HCT116 (cell line): Measurements from ENCODE around the gene SDCCAG8. TPM values are rescaled to one million over a fixed set of nuclear protein-coding genes. Genes with fewer than 3 reads are reported as not detected.
A peak's percentile ranks its signal among the peaks of the same experiment; 100 is the strongest.

Source experiments
- ATAC-seq: fragments of 200-7000 bp; cut with Tn5 transposase; 2 replicates; pipeline ENCODE4 v1.9.1; 2020; ENCODE audit warnings: mild to moderate bottlenecking, moderate library complexity
- BruUV-seq: library from RNA; stranded (reverse); fragments of 400-500 nt; replicated peaks from 2 replicates; lab custom pipeline; 2021; lab: Mats Ljungman, UMichigan
- CTCF ChIA-PET: fragments of 300-600 bp; sonication (Branson Sonifier 250); formaldehyde crosslinking; loops from one replicate; lab custom pipeline; 2021; ENCODE audit warnings: antibody characterized with exemption; lab: Charles Lee
- POLR2A ChIA-PET: fragments of 300-600, 350-600 bp; sonication (Branson Sonifier 250); formaldehyde crosslinking; loops from one replicate; lab custom pipeline; 2021; ENCODE audit warnings: antibody characterized with exemption; lab: Charles Lee
- RAD21 ChIA-PET, 2 experiments: fragments of 300-600 bp; sonication (Branson Sonifier 250); formaldehyde crosslinking; loops; one replicate each; lab custom pipeline; 2023; ENCODE audit warnings: low total read pairs in 2 of 2; ENCODE audit not compliant: uncharacterized antibody in 2 of 2, unreplicated experiment in 2 of 2, low non-redundant PET in 1 of 2; lab: Charles Lee
- DNase-seq: peaks from one replicate; pipeline ENCODE4 v3.0.0-alpha.2; 2010; ENCODE audit warnings: low read depth, low spot score
- H2AFZ ChIP-seq: fragments of 200-600 bp; shearing (Covaris generic), sonication (generic); 2 replicates; pipeline ENCODE4 v1.6.1; 2017; ENCODE audit warnings: low read depth, mixed run types, mixed read lengths, antibody characterized with exemption, low read length; ENCODE audit not compliant: poor library complexity, severe bottlenecking
- H3K27ac ChIP-seq: 2 replicates; pipeline ENCODE4 v1.5.1; 2012; ENCODE audit warnings: low read depth, low read length
- H3K27me3 ChIP-seq: fragments of 200-600 bp; sonication (generic); 2 replicates; pipeline ENCODE4 v1.6.1; 2016; ENCODE audit warnings: mixed run types, low read length, mixed read lengths; ENCODE audit not compliant: insufficient read depth
- H3K36me3 ChIP-seq, 2 experiments: fragments of 200-500 bp in 1 of 2; fragments of 200-600 bp in 1 of 2; sonication (Bioruptor generic) in 1 of 2; sonication (generic) in 1 of 2; 2 replicates each; pipeline versions ENCODE4 v1.5.1 to v1.6.1; 2014 to 2016; ENCODE audit warnings: low read length in 2 of 2, inconsistent platforms in 1 of 2, mixed read lengths in 1 of 2, mixed run types in 1 of 2; ENCODE audit not compliant: insufficient read depth in 2 of 2, control insufficient read depth in 1 of 2
- H3K4me1 ChIP-seq, 2 experiments: fragments of 200-600 bp in 1 of 2; sonication (generic) in 1 of 2; 2 replicates each; pipeline versions ENCODE4 v1.5.1 to v1.6.1; 2012 to 2017; ENCODE audit warnings: low read length in 2 of 2, inconsistent platforms in 1 of 2, mild to moderate bottlenecking in 1 of 2, mixed read lengths in 1 of 2, mixed run types in 1 of 2, moderate library complexity in 1 of 2; ENCODE audit not compliant: insufficient read depth in 2 of 2, control insufficient read depth in 1 of 2
- H3K4me2 ChIP-seq: fragments of 200-600 bp; sonication (generic); 2 replicates; pipeline ENCODE4 v1.6.1; 2017; ENCODE audit warnings: mixed run types, low read length, mixed read lengths
- H3K4me3 ChIP-seq, 2 experiments: fragments of 200-600 bp in 1 of 2; sonication (generic) in 1 of 2; replicated peaks in 1 of 2; 2 replicates each; pipeline ENCODE4 v1.5.1; 2011 to 2016; ENCODE audit warnings: low read length in 2 of 2, control low read depth in 1 of 2, low read depth in 1 of 2, mild to moderate bottlenecking in 1 of 2, mixed read lengths in 1 of 2, mixed run types in 1 of 2
- H3K79me2 ChIP-seq: fragments of 200-600 bp; sonication (generic); 2 replicates; pipeline ENCODE4 v1.6.1; 2017; ENCODE audit warnings: mild to moderate bottlenecking, mixed run types, low read length, moderate library complexity, mixed read lengths; ENCODE audit not compliant: insufficient read depth
- H3K9ac ChIP-seq: fragments of 200-600 bp; sonication (generic); 2 replicates; pipeline ENCODE4 v1.6.1; 2016; ENCODE audit warnings: low read length, mixed read lengths
- H3K9me2 ChIP-seq: fragments of 200-600 bp; sonication (generic), shearing (Covaris generic); 2 replicates; pipeline ENCODE4 v1.6.1; 2017; ENCODE audit warnings: mixed run types, mild to moderate bottlenecking, moderate library complexity; ENCODE audit not compliant: insufficient read depth
- H3K9me3 ChIP-seq, 2 experiments: fragments of 200-500 bp in 1 of 2; fragments of 200-600 bp in 1 of 2; sonication (Bioruptor generic) in 1 of 2; sonication (generic) in 1 of 2; 2 replicates each; pipeline ENCODE4 v1.6.1; 2014 to 2017; ENCODE audit warnings: low read length in 2 of 2, mixed read lengths in 2 of 2, inconsistent platforms in 1 of 2, low read depth in 1 of 2, mild to moderate bottlenecking in 1 of 2, mixed run types in 1 of 2, moderate library complexity in 1 of 2; ENCODE audit not compliant: control insufficient read depth in 1 of 2, insufficient read depth in 1 of 2
- H4K20me1 ChIP-seq: fragments of 200-600 bp; sonication (generic), shearing (Covaris generic); 2 replicates; pipeline ENCODE4 v1.6.1; 2017; ENCODE audit warnings: mixed run types, mild to moderate bottlenecking, moderate library complexity; ENCODE audit not compliant: insufficient read depth
- FOSL1 ChIP-seq: IDR thresholded peaks from 2 replicates; pipeline ENCODE4 v1.6.1; 2012; ENCODE audit warnings: low read depth
- JUND ChIP-seq: IDR thresholded peaks from 2 replicates; pipeline ENCODE4 v1.6.1; 2012
- RAD21 ChIP-seq: IDR thresholded peaks from 2 replicates; pipeline ENCODE4 v1.6.1; 2012; ENCODE audit warnings: low read depth, mild to moderate bottlenecking
- SP1 ChIP-seq: IDR thresholded peaks from 2 replicates; pipeline ENCODE4 v1.6.1; 2012; ENCODE audit warnings: low read depth
- ZFX ChIP-seq: fragments of 450-650 bp; IDR thresholded peaks from 2 replicates; pipeline ENCODE4 v1.6.1; 2017
- intact Hi-C: fragments of 100-400 bp; cut with micrococcal nuclease; formaldehyde crosslinking; loops from 2 replicates; pipeline ENCODE4 v1.10.0; 2022
- total RNA-seq: library from RNA; stranded (reverse); gene quantifications from one replicate; pipeline ENCODE4 v1.2.1, GENCODE V29; 2021; ENCODE audit not compliant: unreplicated experiment
- TF ChIP-seq, protein P1 (sequence below): IDR thresholded peaks from 2 replicates; pipeline ENCODE4 v1.6.1; 2012
- TF ChIP-seq, protein P2 (sequence below): IDR thresholded peaks from 2 replicates; pipeline ENCODE4 v1.6.1; 2011; ENCODE audit warnings: mild to moderate bottlenecking, low read length, moderate library complexity; ENCODE audit not compliant: insufficient replicate concordance; ENCODE audit errors: extremely low read depth

Gene SDCCAG8
- total RNA-seq, 1 experiment from 2014 or later = 38.2 TPM

GRCh38 chr1:243489681-243490546 lies 234.1 kb downstream of the SDCCAG8 start:
- CTCF ChIA-PET = no interaction called here
- Histone ChIP-seq H3K9me2 (no peaks in the 10 kb centered on the region), H3K9me3 (no peaks in the 10 kb centered on the region), H3K9ac (no peak overlapping the region), H3K27ac (no peak overlapping the region), H3K4me1 (peaks cover 0 to 17% of the 10 kb centered on the region in 2 experiments; a peak in 2 of 4 replicates), H2AFZ (no peak overlapping the region), H3K4me2 (no peak overlapping the region), H4K20me1 (no peaks in the 10 kb centered on the region), H3K4me3 (no peak overlapping the region), H3K27me3 (no peaks in the 10 kb centered on the region), H3K36me3 (peaks cover 0 to 2% of the 10 kb centered on the region in 2 experiments; a peak in 2 of 4 replicates), H3K79me2 (peaks cover 19% of the 10 kb centered on the region; the same call in 1 of the 2 replicates)
- TF ChIP-seq JUND (no peak), SP1 (no peak), ZFX (no peak), RAD21 (no peak), FOSL1 (no peak)
- TF ChIP-seq, protein P1, sequence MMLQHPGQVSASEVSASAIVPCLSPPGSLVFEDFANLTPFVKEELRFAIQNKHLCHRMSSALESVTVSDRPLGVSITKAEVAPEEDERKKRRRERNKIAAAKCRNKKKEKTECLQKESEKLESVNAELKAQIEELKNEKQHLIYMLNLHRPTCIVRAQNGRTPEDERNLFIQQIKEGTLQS = no peak
- TF ChIP-seq, protein P2, sequence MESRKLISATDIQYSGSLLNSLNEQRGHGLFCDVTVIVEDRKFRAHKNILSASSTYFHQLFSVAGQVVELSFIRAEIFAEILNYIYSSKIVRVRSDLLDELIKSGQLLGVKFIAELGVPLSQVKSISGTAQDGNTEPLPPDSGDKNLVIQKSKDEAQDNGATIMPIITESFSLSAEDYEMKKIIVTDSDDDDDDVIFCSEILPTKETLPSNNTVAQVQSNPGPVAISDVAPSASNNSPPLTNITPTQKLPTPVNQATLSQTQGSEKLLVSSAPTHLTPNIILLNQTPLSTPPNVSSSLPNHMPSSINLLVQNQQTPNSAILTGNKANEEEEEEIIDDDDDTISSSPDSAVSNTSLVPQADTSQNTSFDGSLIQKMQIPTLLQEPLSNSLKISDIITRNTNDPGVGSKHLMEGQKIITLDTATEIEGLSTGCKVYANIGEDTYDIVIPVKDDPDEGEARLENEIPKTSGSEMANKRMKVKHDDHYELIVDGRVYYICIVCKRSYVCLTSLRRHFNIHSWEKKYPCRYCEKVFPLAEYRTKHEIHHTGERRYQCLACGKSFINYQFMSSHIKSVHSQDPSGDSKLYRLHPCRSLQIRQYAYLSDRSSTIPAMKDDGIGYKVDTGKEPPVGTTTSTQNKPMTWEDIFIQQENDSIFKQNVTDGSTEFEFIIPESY = no peak
- DNase-seq (no peak), ATAC-seq (no peak)
- RAD21 ChIA-PET = no interaction called here
- POLR2A ChIA-PET = no interaction called here
- intact Hi-C loops = no loop called here
- BruUV-seq = TSS peak; percentile 28
